ENCODE data around the gene CDON. TPM values are rescaled to one million over a fixed set of nuclear protein-coding genes. Genes with fewer than 3 reads are reported as not detected.

The CDON gene
- total and polyA plus RNA-seq, 7 experiments from 2014 or later: 0.24 to 4.8 (median 2.1) TPM

DNA sequence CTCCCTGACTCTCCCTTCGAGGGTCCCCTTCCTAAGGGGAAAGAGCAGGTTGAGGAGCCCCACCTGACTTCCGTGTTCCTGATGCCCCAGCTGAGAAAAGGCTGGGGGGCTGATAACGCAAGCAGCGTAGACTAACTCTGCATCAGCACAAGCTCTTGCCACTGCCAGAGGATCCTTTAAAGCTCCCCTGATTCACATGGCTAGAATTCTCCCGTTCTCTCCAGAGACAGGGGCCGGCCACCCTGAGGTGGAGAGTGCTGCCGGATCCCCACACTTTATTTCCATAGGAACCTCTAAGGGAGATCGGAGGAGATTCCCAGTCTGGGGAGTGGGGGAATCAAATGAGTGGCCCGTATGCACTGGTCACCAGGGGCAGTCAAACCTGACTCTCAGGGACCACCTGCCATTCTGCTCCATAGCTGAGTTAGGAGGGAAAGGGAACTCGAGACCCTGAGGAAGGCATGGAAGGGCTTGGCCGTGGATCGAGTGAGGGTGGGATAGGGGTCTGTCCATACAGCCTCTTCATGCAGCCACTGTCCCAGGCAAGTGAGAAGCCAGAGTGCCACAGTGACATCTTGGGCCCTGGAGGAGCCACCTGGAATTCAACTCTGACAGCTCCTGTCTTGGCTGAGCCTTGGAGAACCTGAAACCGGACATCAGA is 118.2 kb downstream of the CDON start:
- intact Hi-C loops (cut with micrococcal nuclease): no loop called here
- H3K27ac ChIP-seq (ENCODE audit: low read depth, low read length): no peak overlapping the region

DNA sequence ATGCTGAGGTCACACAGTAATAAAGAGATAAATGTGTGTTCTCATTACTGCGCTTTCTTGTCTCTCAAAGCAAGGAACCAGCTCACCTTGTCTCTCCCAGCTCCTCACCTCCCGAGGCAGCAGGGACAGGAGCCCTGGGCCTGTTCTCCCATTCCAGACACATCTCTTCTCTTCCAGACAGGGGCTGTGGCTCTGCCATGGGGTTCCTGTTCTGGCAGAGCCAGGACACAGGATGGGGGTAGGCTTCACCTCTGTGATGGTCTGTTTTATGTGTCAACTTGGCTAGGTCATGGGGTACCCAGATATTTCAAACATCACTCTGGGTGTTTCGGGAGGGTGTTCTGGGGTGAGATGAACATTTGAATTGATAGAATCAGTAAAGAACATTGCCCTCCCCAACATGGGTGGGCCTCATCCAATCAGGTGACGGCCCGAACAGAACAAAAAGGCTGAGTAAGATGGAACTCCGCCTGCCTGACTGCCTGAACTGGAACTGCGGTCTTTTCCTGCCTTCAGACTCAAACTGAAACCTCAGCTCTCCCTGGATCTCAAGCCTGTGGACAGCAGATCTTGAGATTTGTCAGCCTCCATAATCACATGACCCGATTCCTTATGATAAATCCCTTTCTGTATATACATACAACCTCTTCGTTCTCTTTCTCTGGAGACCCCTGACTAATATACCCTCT is 118.9 kb downstream of the CDON start:
- H3K9me3 Mint-ChIP-seq: peaks cover 0 to 2% (median 0%) of the 10 kb centered on the region in 11 donors
- H3K27ac Mint-ChIP-seq: no peak overlapping the region
- Histone ChIP-seq H3K27ac (ENCODE audit: low read depth, low read length) (no peak overlapping the region), H3K9me3 (ENCODE audit: control insufficient read depth in 2 of 3, low read length in 3 of 3) (no peaks in the 10 kb centered on the region), H3K4me1 (ENCODE audit: control insufficient read depth in 2 of 2, insufficient read depth in 2 of 2, low read length in 2 of 2) (no peaks in the 10 kb centered on the region), H3K36me3 (ENCODE audit: control insufficient read depth in 2 of 3, insufficient read depth in 3 of 3, low read length in 3 of 3) (no peaks in the 10 kb centered on the region), H3K4me3 (ENCODE audit: low read length) (no peak overlapping the region), H3K27me3 (ENCODE audit: control insufficient read depth in 2 of 2, insufficient read depth in 2 of 2, low read length in 2 of 2) (no peaks in the 10 kb centered on the region)
- H3K36me3 Mint-ChIP-seq: no peaks in the 10 kb centered on the region
- H3K4me1 Mint-ChIP-seq: peaks cover 3 to 12% (median 10%) of the 10 kb centered on the region in 7 donors
- H3K27me3 Mint-ChIP-seq: no peaks in the 10 kb centered on the region
- H3K4me3 Mint-ChIP-seq: no peak overlapping the region
- intact Hi-C loops (cut with micrococcal nuclease): no loop called here
- peak in 1 of 9 donors; percentile 4 for DNase-seq
- ChIA-PET CTCF (interaction anchor here (1.3 to 3.4 kb wide), 2 partner anchors 250 to 251 kb away, joined by 5 to 30 read pairs; no protein-coding TSS in a partner anchor), POLR2A (no interaction called here)
- ATAC-seq: no peak

More for the DNA sequence above, 118.2 kb downstream of the CDON start:
- H3K9me3 Mint-ChIP-seq: no peaks in the 10 kb centered on the region
- DNase-seq (peak in 1 of 9 donors; percentile 9), ATAC-seq (no peak)
- H3K27me3 ChIP-seq (ENCODE audit: control insufficient read depth in 2 of 2, insufficient read depth in 2 of 2, low read length in 2 of 2): no peaks in the 10 kb centered on the region
- no peaks in the 10 kb centered on the region for H3K9me3 ChIP-seq (ENCODE audit: control insufficient read depth in 2 of 3, low read length in 3 of 3)
- no peaks in the 10 kb centered on the region for H3K36me3 ChIP-seq (ENCODE audit: control insufficient read depth in 2 of 3, insufficient read depth in 3 of 3, low read length in 3 of 3)
- ChIA-PET CTCF (interaction anchor here (1.3 kb wide), 1 partner anchor 249 kb away, joined by 5 read pairs; no protein-coding TSS in a partner anchor), POLR2A (no interaction called here)
- peaks cover 2 to 10% (median 8%) of the 10 kb centered on the region in 7 donors for H3K4me1 Mint-ChIP-seq
- no peak overlapping the region for H3K4me3 ChIP-seq (ENCODE audit: low read length)
- no peaks in the 10 kb centered on the region for H3K36me3 Mint-ChIP-seq
- H3K27ac Mint-ChIP-seq: no peak overlapping the region
- H3K4me1 ChIP-seq (ENCODE audit: control insufficient read depth in 2 of 2, insufficient read depth in 2 of 2, low read length in 2 of 2): no peaks in the 10 kb centered on the region
- H3K27me3 Mint-ChIP-seq: peaks cover 0 to 4% (median 0%) of the 10 kb centered on the region in 5 donors
- H3K4me3 Mint-ChIP-seq: no peak overlapping the region

DNA sequence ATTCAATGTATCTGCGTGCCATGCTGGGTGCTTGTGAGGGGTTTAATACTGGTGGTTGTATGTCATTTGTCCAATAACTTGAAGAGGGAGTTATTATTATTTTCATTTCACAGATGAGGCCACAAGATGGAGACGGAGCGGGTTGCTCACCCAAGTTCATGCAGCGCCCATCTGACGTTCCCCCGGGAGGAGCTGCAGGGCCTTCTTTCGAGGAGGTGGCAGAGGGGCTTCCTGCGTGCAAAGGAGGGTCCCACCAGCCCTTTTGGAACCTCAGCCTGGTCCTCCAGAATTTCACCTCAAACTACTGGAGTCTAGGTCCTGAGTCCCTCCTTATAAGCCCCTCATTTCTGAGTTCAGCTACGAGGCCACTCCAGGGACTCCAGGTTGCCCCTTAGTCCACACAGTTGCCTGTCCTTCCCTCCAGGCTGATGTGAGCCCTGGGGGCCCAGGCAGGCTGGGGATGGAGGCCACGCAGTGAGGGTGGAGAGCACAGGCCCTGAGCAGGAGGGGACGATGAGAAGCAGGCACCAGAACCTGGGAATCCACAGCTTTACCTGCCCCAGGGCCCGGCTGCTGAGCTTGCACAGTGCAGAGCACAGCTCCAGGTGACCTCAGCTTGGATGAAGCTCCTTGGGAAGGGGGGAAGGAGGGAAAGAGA is 119.8 kb downstream of the CDON start:
- DNase-seq: peak in 1 of 9 donors; percentile 17
- Histone ChIP-seq H3K4me3 (ENCODE audit: low read length) (no peak overlapping the region), H3K27me3 (ENCODE audit: control insufficient read depth in 2 of 2, insufficient read depth in 2 of 2, low read length in 2 of 2) (no peaks in the 10 kb centered on the region), H3K27ac (ENCODE audit: low read depth, low read length) (no peak overlapping the region), H3K36me3 (ENCODE audit: control insufficient read depth in 2 of 3, insufficient read depth in 3 of 3, low read length in 3 of 3) (no peaks in the 10 kb centered on the region), H3K4me1 (ENCODE audit: control insufficient read depth in 2 of 2, insufficient read depth in 2 of 2, low read length in 2 of 2) (no peaks in the 10 kb centered on the region), H3K9me3 (ENCODE audit: control insufficient read depth in 2 of 3, low read length in 3 of 3) (no peaks in the 10 kb centered on the region)
- Mint-ChIP-seq H3K27ac (no peak overlapping the region), H3K4me3 (no peak overlapping the region), H3K27me3 (no peaks in the 10 kb centered on the region), H3K4me1 (peaks cover 7 to 20% (median 16%) of the 10 kb centered on the region in 7 donors), H3K36me3 (no peaks in the 10 kb centered on the region), H3K9me3 (peaks cover 0 to 3% (median 0%) of the 10 kb centered on the region in 11 donors)
- ChIA-PET POLR2A (no interaction called here), CTCF (interaction anchor here (1.1 to 3.4 kb wide), 4 partner anchors 16 to 252 kb away, joined by 3 to 30 read pairs (median 4); no protein-coding TSS in a partner anchor)
- intact Hi-C loops (cut with micrococcal nuclease): loop anchor here (1.0 kb wide), 3 partner anchors 119 to 251 kb away; partner anchors contain the start of gene CDON (in 1 of the 2)
- no peak for ATAC-seq

DNA sequence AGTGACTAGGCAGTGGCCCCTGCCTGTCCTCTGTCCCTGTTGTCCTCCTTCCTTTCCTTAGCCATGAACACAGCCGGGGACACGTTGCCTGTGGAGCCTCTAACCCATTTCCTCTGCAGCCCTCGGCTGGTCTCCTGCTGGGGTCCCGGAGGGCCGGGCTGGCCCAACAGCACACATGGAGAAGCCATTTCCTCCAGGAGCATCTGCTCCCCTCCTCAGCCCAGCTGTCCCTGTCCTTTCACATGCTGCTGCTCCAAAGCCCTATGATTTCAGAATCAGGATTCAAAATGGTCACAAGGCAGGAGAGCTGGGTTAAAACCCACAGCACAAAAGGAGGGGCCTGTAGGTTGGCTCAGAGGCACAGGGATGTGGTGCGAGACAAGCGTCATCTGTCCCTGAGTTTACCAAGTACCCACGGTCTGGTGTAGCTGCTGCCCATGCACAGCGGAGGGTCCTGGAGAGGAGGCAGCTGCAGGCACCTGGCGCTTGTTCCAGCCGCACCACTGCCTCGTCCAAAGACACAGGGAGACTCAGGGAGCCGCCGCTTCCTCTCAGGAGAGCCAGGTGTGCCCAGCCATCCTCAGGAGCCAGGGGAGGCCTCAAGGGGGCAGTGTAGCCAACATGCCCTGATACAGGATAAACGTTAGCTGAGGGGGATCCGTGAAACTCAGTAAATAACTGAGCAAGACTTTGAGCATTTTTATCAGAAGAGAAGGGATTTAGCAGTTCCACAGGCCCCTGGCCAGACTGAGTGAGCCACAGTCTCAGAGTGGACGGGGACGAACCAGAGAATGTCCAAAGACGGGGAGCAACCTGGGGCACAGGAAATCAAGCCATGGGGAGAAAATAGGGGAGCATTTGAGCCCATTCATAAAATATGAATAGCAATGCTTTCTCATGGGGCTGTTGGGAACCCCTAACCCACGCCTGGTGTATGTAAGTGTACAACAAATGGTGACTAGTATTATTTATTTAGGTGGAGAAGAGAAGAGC is 120.8 kb downstream of the CDON start:
- Mint-ChIP-seq H3K4me3 (peak overlapping the region in 6 of 10 donors; percentile 28 to 63 (median 40)), H3K27ac (peak overlapping the region in 1 of 9 donors; percentile 18), H3K27me3 (no peaks in the 10 kb centered on the region), H3K36me3 (no peaks in the 10 kb centered on the region), H3K9me3 (peaks cover 0 to 3% (median 0%) of the 10 kb centered on the region in 11 donors), H3K4me1 (peaks cover 7 to 21% (median 16%) of the 10 kb centered on the region in 7 donors)
- H3K27me3 ChIP-seq (ENCODE audit: control insufficient read depth in 2 of 2, insufficient read depth in 2 of 2, low read length in 2 of 2): no peaks in the 10 kb centered on the region
- H3K4me1 ChIP-seq (ENCODE audit: control insufficient read depth in 2 of 2, insufficient read depth in 2 of 2, low read length in 2 of 2): no peaks in the 10 kb centered on the region
- CTCF ChIA-PET: interaction anchor here (1.0 to 3.4 kb wide), 8 partner anchors 10 to 256 kb away, joined by 3 to 30 read pairs (median 4); no protein-coding TSS in a partner anchor
- intact Hi-C loops (cut with micrococcal nuclease): loop anchor here (1.0 kb wide), 3 partner anchors 120 to 252 kb away; partner anchors contain the start of gene CDON (in 1 of the 2)
- H3K4me3 ChIP-seq (ENCODE audit: low read length): no peak overlapping the region
- POLR2A ChIA-PET: no interaction called here
- H3K27ac ChIP-seq (ENCODE audit: low read depth, low read length): no peak overlapping the region
- ATAC-seq (peak; percentile 65), DNase-seq (peak in 7 of 9 donors; percentile 8 to 49 (median 37))
- no peaks in the 10 kb centered on the region for H3K36me3 ChIP-seq (ENCODE audit: control insufficient read depth in 2 of 3, insufficient read depth in 3 of 3, low read length in 3 of 3)
- no peaks in the 10 kb centered on the region for H3K9me3 ChIP-seq (ENCODE audit: control insufficient read depth in 2 of 3, low read length in 3 of 3)

DNA sequence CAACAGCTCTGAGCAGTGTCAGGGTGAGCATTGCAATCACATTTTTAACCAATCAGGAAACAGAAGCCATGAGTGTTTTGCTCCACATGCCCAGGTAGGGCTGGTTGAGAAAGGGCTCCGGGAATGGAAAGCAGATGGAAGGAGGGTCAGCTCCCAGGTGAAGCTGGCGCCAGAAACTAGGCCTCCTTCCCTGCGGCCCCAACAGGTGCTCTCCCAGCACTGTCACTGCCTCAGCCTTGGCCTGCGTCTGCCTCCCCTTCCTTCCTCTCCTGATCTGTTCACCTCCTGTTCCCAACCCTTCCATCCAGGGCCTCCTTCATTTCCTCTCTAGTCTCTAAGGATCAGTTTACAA is 121.4 kb downstream of the CDON start:
- no peaks in the 10 kb centered on the region for H3K27me3 Mint-ChIP-seq
- Histone ChIP-seq H3K4me1 (ENCODE audit: control insufficient read depth in 2 of 2, insufficient read depth in 2 of 2, low read length in 2 of 2) (no peaks in the 10 kb centered on the region), H3K36me3 (ENCODE audit: control insufficient read depth in 2 of 3, insufficient read depth in 3 of 3, low read length in 3 of 3) (no peaks in the 10 kb centered on the region), H3K27me3 (ENCODE audit: control insufficient read depth in 2 of 2, insufficient read depth in 2 of 2, low read length in 2 of 2) (no peaks in the 10 kb centered on the region), H3K9me3 (ENCODE audit: control insufficient read depth in 2 of 3, low read length in 3 of 3) (no peaks in the 10 kb centered on the region), H3K27ac (ENCODE audit: low read depth, low read length) (no peak overlapping the region), H3K4me3 (ENCODE audit: low read length) (no peak overlapping the region)
- H3K36me3 Mint-ChIP-seq: no peaks in the 10 kb centered on the region
- H3K9me3 Mint-ChIP-seq: peaks cover 0 to 3% (median 0%) of the 10 kb centered on the region in 11 donors
- no peak for ATAC-seq
- H3K4me1 Mint-ChIP-seq: peaks cover 7 to 21% (median 16%) of the 10 kb centered on the region in 7 donors
- no peak overlapping the region for H3K27ac Mint-ChIP-seq
- ChIA-PET CTCF (interaction anchor here (0.6 to 3.4 kb wide), 7 partner anchors 9 to 253 kb away, joined by 3 to 30 read pairs (median 4); no protein-coding TSS in a partner anchor), POLR2A (no interaction called here)
- DNase-seq: no peak
- H3K4me3 Mint-ChIP-seq: no peak overlapping the region
- intact Hi-C loops (cut with micrococcal nuclease): no loop called here

All from naive thymus-derived CD4-positive, alpha-beta T cell (primary cell).